Stimulated activated CD8-positive, alpha-beta memory T cell treated with anti-CD3 and anti-CD28 coated beads, Interleukin-2, amount 100 ng/mL, for 48 hours (primary cell): ENCODE measurements around the gene GSTM1.

Experiments used
- DNase-seq, 2 donors: peaks; one replicate each; pipeline ENCODE4 v3.0.0-alpha.2; 2020; ENCODE audit warnings: low read depth in 2 of 2

GSTM1 gene

DNA sequence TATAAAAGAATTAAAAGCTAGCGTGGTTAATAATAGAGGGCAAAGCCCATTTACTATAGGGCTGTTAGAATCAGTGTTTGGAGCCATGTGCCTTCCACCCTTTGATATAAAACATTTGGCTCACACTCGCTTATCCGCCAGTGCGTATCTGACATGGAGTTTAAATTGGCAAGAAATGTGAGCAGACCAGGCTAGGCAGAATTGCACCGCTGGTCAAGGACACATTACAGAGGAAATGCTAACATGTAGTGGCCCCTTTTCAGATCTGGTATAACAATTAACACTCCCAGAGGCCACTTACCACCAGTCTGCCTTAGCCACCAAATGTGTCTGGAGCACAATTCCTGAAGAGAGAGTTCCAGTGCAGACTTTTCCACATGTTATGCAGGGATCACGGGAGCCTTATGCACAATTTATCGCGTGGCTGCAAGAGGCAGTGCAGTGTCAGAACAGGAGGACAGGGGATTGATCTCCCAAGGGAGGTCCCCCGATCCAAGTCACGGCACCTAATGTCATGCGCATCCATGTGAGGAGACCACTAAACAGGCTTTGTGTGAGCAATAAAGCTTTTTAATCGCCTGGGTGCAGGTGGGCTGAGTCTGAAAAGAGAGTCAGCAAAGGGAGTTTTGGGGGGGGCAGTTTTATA lies 39.2 kb downstream of the GSTM1 start:
- DNase-seq, result no peak

DNA sequence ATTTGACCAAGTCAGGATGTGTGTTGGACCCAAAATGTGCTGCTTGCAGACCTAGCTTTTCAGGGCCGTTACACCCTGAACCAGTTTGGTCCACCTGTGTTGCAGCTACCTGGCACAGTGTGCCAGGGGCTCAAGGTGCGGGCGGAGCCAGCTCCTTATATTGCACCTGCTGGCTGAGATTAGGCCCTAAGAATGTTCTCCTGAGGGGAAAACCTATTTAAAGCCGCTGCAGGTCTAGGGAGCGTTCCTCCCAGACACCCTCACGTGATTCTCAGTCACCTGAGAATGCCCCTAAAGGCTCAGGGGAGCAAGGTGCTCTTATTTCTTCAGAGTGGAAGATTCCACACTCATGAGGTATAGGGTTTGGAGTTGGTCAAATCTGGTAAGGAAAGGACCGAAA lies 41.3 kb downstream of the GSTM1 start:
- no peak for DNase-seq

DNA sequence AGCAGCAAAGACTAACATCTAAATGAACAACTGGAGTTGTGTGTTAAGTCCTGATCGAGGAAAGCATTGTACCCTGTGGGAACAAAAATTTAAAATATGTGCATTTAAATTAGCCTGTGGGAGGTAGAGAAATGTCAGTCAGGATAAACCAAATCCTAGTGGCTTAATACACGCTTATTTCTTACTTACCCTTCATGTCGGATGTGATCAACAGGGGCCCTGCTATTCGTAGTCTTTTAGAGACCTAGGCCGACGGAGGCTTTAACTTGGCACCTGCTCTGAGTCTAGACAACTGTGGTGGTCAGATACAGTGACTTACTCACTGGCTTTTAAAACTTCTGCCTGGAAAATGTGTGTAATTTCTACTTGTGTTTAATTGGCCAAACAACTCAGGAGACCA lies 43.0 kb downstream of the GSTM1 start:
- no peak for DNase-seq

DNA sequence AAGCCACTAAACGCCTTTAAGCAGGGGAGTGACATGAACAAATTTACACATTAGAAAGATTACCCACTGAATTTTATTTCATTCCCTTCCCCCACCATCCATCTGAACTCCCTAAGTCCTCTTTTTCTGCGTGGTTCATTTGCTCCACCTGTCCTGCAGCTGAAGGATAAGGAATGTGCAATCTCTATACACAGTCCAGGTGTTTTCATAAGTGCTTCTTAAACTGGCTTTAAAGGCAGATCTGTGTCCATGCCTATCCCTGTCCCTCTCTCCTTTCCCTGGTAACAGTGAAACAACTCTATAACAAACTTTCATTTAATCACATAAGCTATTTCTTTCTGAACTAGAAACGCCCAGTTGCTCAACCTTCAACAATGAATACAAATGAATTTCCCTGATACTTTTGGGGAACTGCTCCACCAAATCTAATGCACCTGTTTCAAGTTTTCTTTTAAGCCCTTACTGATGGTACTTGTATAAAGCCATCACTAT lies 44.8 kb downstream of the GSTM1 start:
- DNase-seq, result no peak

DNA sequence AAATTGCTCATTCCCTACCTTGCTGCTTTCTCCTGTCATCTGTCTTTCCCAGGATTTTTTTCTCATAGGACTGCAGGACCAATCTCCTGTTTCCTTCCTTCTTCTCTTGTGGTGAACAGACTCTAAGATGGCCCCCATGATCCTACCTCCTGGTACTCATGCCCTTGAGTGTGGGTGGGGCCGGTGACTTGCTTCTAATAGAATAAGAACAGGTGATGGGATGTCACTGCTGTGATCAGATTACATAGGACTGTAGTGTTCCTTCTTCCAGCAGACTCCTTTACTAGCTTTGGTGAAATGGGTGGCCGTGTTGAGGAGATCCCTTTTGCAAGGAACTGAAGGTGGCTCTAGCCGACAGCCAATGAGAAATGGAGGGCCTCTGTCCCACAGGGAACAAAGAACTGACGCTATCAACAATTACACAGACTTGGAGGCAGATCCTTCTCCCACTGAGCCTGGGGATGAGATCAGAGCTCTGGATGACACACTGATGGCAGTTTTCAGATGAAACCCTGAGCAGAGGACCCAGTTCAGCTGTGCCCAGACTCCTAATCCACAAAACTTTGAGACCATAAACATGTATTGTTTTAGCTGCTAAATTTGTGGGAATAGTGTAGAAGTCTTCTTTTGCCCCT lies 45.7 kb downstream of the GSTM1 start:
- no peak for DNase-seq

DNA sequence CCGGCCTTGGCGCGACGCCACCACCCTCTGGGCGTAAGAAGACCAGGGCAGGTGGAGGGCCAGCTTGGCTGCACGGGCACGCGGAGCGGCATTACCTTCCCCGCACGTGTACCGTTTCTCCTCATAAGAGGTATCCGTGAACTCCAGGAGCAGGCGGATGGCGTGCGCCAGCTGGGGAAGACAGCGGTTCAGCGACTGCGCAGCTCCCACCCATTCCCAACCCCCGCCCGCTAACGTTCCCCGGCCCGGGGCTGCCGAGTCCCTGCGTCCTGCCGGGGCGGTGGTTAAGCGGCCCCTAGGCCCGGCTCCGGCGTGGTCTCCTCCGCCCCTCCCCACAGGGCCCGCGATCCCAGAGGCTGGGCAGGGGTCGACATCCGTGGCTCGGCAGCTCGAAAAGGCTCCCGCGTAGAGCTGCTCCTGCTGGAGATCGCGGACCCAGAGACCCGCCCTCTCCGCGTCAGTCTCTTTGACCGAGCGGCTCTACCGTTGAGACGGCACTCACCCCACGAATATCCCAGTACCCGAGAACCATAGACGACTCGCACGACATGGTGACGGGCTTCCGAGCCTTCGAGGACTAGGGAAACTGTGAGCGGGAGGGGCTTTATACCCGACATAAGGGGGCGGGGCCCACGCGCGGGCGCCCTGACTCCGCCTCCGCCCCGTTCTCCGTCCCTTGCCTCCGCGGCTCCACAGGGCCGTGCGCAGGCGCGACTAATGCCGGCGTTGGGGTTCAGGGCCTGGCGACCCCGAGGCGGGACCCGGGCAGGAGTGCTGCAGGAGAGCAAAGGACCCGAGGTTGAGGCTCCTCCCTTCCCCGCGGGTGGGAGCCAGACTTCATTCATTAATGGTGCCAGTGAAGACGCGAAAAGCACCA lies 52.4 kb downstream of the GSTM1 start:
- DNase-seq, result peak; percentile 69 to 70

DNA sequence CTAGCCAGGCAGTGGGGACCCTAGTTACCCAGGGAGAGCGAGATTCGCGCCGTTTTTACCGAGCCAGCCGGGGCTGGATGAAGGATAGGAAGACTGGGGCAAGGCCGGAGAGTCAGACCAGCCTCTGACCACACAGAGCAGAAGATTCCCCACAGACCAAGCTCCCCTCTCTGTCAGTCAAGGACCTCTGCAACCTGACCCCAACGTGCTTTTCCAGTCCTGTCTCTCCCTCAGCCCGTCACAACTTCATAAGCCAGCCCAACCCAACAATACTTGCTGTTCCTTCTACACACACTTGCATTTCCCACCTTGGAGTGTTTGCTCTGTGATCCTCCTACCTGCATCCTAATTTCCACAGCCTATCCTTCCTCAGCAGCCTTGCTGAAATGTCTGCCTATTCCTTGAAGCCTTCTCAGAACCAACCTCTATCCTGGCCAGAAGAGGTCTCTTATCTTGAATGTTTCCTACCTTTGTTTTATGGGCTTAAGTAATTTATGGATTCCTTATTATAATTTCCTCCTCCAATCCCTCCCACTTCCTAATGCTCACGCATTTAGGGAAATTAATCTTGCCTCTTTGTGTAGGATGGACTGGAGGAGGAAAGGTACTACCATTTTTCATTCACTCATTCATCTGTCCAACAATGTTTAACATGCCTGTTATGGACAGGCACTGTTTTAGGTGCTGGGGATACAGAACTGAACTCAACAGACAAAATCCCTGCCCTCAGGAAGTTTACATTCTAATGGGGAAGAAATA lies 53.2 kb downstream of the GSTM1 start, which contains the start of gene GSTM3:
Gene GSTM3 (minus strand): TSS at position 424 of the 759 bp plus-strand sequence. CDS start 751 bp downstream, outside the sequence.
- no peak for DNase-seq
